NCI-H526 treated with DMSO at 0.1 percent for 48 hours (cell line): ENCODE measurements around the gene OPCML.

Experiments used
- DNase-seq: peaks from one replicate; lab custom pipeline; 2025; lab: John Stamatoyannopoulos, UW

Gene OPCML

GRCh38 chr11:132894606-132895005, 637.7 kb downstream of the OPCML start:
- no peak for DNase-seq

GRCh38 chr11:132892876-132893275, 639.4 kb downstream of the OPCML start:
- no peak for DNase-seq

GRCh38 chr11:132888226-132888625, 644.1 kb downstream of the OPCML start:
- DNase-seq: no peak

- DNase-seq: no peak
Measured at GRCh38 chr11:132886335-132886734, 646.0 kb downstream of the OPCML start.

- DNase-seq: peak; percentile 34
Measured at GRCh38 chr11:132883241-132883640, 649.1 kb downstream of the OPCML start.

- DNase-seq: peak; percentile 66
Measured at GRCh38 chr11:132881622-132882021, 650.7 kb downstream of the OPCML start.

- no peak for DNase-seq
Measured at GRCh38 chr11:132878111-132878510, 654.2 kb downstream of the OPCML start.

GRCh38 chr11:132876705-132877104, 655.6 kb downstream of the OPCML start:
- no peak for DNase-seq

- no peak for DNase-seq
Measured at GRCh38 chr11:132876239-132876638, 656.1 kb downstream of the OPCML start.

GRCh38 chr11:132874638-132875037, 657.7 kb downstream of the OPCML start:
- DNase-seq: no peak

- no peak for DNase-seq
Measured at GRCh38 chr11:132873841-132874240, 658.5 kb downstream of the OPCML start.

- no peak for DNase-seq
Measured at GRCh38 chr11:132872211-132872610, 660.1 kb downstream of the OPCML start.

- DNase-seq: no peak
Measured at GRCh38 chr11:132866783-132867545, 665.3 kb downstream of the OPCML start.

- no peak for DNase-seq
Measured at GRCh38 chr11:132865623-132866022, 666.7 kb downstream of the OPCML start.

- DNase-seq: no peak
Measured at GRCh38 chr11:132864811-132865576, 667.3 kb downstream of the OPCML start.

GRCh38 chr11:132862933-132863332, 669.4 kb downstream of the OPCML start:
- DNase-seq: no peak

GRCh38 chr11:132862137-132862536, 670.2 kb downstream of the OPCML start:
- no peak for DNase-seq

GRCh38 chr11:132859306-132859705, 673.0 kb downstream of the OPCML start:
- DNase-seq: no peak

GRCh38 chr11:132858223-132858622, 674.1 kb downstream of the OPCML start:
- no peak for DNase-seq

- DNase-seq: no peak
Measured at GRCh38 chr11:132856032-132856431, 676.3 kb downstream of the OPCML start.

- DNase-seq: no peak
Measured at GRCh38 chr11:132855516-132855915, 676.8 kb downstream of the OPCML start.

- no peak for DNase-seq
Measured at GRCh38 chr11:132853886-132854285, 678.4 kb downstream of the OPCML start.

GRCh38 chr11:132852361-132852760, 679.9 kb downstream of the OPCML start:
- no peak for DNase-seq
